ENCODE results near the gene KRTAP13-4.

The KRTAP13-4 gene, protein sequence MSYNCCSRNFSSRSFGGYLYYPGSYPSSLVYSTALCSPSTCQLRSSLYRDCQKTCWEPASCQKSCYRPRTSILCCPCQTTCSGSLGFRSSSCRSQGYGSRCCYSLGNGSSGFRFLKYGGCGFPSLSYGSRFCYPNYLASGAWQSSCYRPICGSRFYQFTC

GRCh38 chr21:30430170-30430655 is at the start of gene KRTAP13-4:
KRTAP13-4 (plus strand) TSS chr21:30430220; CDS start chr21:30430276, 56 bp downstream.
- DNase-seq (ENCODE audit: low spot score), result no peak

DNA sequence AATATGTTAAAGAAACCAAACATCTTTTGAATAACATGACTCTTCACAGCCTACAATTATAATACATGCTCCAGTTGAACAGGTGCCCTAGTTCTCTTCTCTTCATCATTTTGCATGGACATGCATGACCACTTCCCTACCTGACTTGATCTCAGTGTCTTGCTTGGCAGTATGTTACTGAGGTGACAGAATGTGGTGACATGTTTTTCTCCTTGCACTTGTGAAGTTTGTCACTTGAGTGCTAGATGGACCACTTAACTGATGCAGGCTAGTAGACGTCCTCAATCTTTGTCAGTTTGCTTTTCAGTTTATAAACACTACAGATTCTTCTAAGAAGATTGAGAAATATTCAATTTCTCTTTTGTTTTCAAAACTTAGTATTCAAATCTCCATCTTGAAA is 47.8 kb upstream of the KRTAP13-4 start:
- DNase-seq (ENCODE audit: low spot score), result no peak

DNA sequence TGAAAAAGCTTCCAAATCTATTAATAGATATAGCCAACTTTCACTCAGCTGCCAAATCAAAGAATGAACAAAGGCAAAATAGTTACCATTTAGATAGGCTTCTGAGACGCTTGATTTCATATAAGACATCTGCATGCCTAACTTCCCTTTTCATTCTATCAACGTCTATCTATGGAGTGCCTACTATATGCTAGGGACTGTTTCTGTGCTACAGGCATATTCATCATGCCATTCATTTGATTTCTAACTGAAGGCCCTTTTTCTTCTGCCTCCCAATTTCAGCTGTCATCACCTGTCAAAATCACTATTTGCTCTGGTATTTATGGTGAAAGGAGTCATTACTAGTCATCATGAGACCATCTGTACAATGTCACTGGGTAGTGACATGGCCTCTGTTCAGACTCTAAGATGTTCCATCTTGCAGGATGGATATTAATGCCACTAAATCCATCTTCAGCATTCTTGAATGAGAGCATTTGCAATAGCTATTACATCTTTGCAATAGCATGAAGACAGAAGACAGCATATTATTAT is 38.5 kb upstream of the KRTAP13-4 start:
- DNase-seq (ENCODE audit: low spot score), result no peak

- no peak for DNase-seq (ENCODE audit: low spot score)
Measured at GRCh38 chr21:30395731-30396130, 34.3 kb upstream of the KRTAP13-4 start, which contains the start of gene KRTAP13-1. KRTAP13-1 (plus strand) TSS chr21:30396031; CDS start chr21:30396087, 56 bp downstream.

DNA sequence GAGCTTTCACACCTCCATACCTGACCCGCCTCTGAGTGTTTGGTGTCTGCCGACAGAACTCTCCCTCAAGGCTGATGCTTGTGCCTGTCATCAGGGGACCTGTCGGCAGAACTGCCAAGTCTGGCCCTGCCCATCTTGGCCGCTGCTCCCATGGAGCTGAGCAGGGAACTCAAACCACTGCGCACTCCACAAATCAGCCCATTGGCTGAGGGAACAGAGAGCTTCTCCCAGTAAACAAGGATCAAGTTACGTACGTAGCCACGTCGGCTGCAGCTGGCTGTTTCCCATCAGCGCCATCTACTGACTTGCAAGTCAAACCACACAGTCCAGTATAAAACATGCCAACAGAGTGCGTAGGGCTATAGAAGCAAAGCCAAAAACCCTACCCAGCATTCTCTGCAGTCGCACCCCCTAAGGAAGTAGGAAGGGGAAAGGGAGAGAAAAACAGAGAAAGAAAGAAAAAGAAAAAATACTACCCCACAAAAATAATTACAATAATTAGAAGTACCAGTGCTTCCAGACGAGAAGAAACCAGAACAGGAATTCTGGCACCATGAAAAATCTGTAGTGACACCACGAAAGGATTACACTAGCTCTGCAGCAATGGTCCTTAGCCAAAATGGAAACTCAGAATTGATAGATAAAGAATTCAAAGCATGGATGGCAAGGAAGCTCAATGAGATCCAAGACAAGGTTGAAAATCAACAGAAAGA is 21.1 kb upstream of the KRTAP13-4 start:
- no peak for DNase-seq (ENCODE audit: low spot score)

DNA sequence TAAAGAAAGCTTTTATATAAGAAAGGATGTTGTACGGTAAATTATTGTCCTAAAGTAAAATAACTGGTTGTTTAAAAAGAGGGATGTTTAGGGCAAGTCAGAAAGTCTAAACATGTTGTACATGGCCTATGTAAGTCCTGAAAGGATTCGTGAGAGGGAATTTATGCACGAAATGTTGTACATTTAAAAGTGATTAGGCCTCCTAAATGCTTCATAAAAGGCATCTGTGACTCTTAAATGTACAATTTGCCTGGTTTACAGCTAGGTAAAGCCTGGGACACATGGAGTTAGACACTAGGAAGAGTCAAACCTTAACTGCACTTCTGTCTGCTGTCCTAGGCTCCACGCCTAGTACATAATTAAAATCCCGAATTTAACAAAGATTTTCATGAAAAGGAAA is 14.0 kb upstream of the KRTAP13-4 start:
- DNase-seq (ENCODE audit: low spot score), result no peak

GRCh38 chr21:30425826-30426225 is 4.2 kb upstream of the KRTAP13-4 start, which contains the start of gene KRTAP13-3:
KRTAP13-3 (minus strand) TSS chr21:30425926; CDS start chr21:30425912, 14 bp downstream.
- no peak for DNase-seq (ENCODE audit: low spot score)

DNA sequence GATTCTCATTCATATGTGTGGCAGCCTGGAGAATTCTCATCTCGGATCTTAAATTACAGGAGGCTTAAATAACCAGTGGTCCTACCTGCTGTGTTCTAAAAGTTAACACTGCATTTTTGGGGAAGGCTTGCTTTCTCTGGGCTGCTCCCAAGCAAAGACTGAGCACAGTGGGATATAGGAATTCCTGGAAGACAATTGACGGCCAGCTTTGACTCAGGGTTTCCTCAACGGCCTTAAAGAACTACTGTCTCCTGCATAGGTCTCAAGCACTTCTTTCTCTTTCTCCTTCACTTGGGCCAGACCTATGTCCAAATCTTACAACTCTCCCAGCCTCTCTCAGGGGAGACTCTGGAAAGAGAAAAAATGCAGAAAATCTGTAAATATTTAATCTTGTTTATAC is 3.3 kb upstream of the KRTAP13-4 start:
- DNase-seq (ENCODE audit: low spot score), result no peak

DNA sequence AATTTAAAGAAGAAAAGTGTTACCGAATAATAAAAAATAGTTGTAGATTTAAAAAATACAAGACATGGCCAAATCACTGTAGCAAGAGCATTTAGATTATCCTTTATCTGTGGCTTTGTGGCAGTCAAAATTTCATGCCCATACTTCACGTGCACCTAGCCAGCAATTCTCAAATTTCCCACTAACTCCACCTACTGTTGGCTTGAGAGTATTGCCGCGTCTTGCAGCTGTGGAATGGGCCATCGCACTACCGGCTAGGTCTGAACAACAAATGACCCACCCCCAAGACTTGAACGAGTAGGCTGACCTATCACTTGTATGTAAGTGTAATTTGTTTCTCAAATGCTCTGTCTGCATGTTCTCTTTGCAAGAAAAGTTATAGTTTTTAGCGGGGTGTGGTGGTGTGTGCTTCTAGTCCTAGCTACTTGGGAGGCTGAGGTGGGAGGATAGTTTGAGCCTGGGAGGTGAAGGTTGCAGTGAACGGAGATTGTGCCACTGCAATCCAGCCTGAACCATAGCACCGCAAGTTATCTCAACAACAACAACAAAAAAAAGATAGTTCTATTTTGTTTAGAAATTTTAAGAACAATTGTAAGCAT is 4.1 kb downstream of the KRTAP13-4 start:
- DNase-seq (ENCODE audit: low spot score), result no peak

DNA sequence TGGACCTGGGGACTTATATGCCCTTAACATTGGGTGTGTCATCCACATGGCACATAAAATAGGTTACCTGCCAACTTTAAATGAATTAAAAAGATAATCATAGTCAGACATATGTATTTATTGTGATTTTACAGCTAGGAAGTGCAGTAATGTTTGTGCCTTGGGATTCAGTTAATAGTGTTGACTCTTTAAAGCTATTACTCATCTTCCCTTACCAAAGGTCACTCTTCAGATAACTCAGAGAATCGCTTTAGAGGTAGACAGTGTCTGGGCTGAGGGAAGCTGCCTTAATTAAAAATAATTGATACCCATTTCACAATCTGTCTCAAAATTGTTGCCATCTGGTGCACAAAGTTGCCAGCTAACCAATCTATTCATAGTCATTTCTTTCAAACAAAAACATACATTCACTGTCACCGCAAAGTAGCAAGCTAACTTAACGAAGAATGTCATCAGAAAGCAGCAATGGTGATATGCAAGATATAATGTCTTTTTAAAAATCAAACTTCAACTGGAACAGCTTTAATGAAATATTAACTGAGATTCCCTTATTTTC is 7.1 kb downstream of the KRTAP13-4 start:
- no peak for DNase-seq (ENCODE audit: low spot score)

GRCh38 chr21:30439975-30440374 is 10.0 kb downstream of the KRTAP13-4 start, which contains the start of gene KRTAP15-1:
KRTAP15-1 (plus strand) TSS chr21:30440275; CDS start chr21:30440328, 53 bp downstream.
- no peak for DNase-seq (ENCODE audit: low spot score)

- no peak for DNase-seq (ENCODE audit: low spot score)
Measured at GRCh38 chr21:30443226-30443625, 13.2 kb downstream of the KRTAP13-4 start.

DNA sequence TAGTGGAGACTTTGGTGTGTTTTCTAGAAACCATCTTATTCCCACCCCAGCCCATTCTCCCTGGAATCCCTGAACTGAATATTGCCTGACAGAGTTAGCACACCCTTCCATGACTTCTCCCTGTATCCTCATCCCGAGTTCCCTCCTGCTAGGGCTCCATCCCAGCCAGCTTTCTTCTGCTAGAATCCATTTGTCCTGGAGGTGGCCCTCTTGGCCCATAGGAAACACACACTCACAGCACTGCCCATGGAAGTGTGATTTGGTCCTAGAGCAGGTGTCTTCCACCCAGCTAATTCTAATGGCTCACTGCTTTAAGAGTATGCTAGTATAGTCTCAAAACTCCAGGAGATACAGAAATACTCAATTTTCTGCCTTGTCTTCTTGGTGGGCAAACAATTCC is 14.2 kb downstream of the KRTAP13-4 start:
- no peak for DNase-seq (ENCODE audit: low spot score)

DNA sequence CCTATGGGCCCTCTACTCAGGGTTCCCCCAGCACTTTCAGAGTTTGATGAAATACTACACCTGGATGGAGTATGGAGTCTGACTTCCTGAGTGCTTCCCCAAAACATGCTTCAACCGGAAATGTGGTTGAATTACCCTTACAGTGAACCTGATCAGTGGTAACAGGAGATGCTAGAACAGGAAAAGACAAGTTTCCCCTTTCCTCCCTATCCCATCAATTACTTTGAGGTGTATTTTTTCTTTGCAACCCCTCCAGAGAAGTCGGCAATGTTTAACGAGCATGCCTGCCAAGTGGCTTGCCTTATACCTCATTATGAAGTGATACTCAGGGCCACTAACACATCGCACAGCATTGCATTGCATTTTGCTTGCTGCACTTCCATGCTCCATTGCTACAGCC is 17.0 kb downstream of the KRTAP13-4 start:
- no peak for DNase-seq (ENCODE audit: low spot score)

- no peak for DNase-seq (ENCODE audit: low spot score)
Measured at GRCh38 chr21:30448514-30448913, 18.5 kb downstream of the KRTAP13-4 start.

GRCh38 chr21:30463713-30464112 is 33.7 kb downstream of the KRTAP13-4 start:
- no peak for DNase-seq (ENCODE audit: low spot score)

- DNase-seq (ENCODE audit: low spot score), result no peak
Measured at GRCh38 chr21:30468900-30469714, 39.1 kb downstream of the KRTAP13-4 start.

DNA sequence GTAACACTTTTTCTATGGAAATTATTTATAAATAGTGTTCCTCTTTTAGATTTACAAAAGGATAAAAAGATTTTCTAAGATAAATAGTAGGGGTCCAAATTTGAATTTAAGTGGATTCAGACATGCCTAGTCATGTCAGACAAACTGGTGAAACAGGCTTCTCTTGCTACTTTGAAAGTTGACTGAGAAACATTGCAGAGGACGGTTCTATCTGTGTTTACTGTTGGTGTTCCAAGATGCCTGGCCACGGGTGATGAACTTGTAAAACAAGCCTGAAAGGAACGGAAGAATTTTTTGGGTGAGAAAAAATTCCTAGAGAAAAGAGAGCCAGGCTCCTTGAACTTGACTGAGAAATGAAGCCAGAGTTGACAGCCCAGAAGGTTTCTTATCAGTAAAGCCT is 48.0 kb downstream of the KRTAP13-4 start:
- DNase-seq (ENCODE audit: low spot score), result no peak

DNA sequence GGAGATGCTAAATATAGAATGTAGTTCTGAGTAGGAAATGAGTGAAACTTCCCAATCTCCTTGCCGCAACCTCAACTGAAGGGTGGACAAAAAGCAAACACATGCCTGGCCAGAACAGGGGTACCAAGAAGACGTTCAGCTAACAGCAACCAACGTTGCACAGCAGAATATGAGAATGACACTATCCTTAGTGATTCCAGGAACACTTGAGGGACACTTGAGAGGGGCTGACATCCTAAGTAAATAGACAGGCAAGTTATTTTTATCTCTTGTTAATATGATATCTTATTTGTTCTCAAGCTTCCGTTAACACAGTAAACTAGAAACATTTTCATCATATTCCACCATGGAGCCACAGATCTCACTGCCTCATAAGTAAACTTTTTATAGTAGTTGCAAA is 49.2 kb downstream of the KRTAP13-4 start:
- no peak for DNase-seq (ENCODE audit: low spot score)

GRCh38 chr21:30480145-30480544 is 50.1 kb downstream of the KRTAP13-4 start, which contains the start of gene KRTAP19-1:
KRTAP19-1 (minus strand) TSS chr21:30480367; CDS start chr21:30480317, 50 bp downstream.
- no peak for DNase-seq (ENCODE audit: low spot score)
